Panc1 (cell line): ENCODE results near the gene PPDPF. TPM values are rescaled to one million over a fixed set of nuclear protein-coding genes. Genes with fewer than 3 reads are reported as not detected.
"Not testable (repeated sequence)": the region's sequence is repeated elsewhere in the genome, so short reads cannot be mapped to it uniquely, and the experiment has no call there.

ENCODE experiments used
- ATAC-seq: fragments of 200-7000 bp; cut with Tn5 transposase; 2 replicates; pipeline ENCODE4 v1.9.1; 2020; ENCODE audit warnings: mild to moderate bottlenecking, moderate library complexity
- BruUV-seq: library from RNA; stranded (reverse); fragments of 400-500 nt; replicated peaks from 2 replicates; lab custom pipeline; 2021; lab: Mats Ljungman, UMichigan
- CTCF ChIA-PET: fragments of 300-600 bp; sonication (Branson Sonifier 250); formaldehyde crosslinking; loops from one replicate; lab custom pipeline; 2022; ENCODE audit warnings: antibody characterized with exemption; lab: Charles Lee
- POLR2A ChIA-PET: fragments of 300-600 bp; sonication (Branson Sonifier 250); formaldehyde crosslinking; loops from one replicate; lab custom pipeline; 2022; ENCODE audit warnings: antibody characterized with exemption; lab: Charles Lee
- DNase-seq: peaks from one replicate; pipeline ENCODE4 v3.0.0-alpha.2; 2010; ENCODE audit warnings: low read depth, low spot score
- H3K27ac ChIP-seq: 2 replicates; pipeline ENCODE4 v1.5.1; 2011; ENCODE audit warnings: mild to moderate bottlenecking, low read length, inconsistent platforms
- H3K27me3 ChIP-seq: fragments of 200-500 bp; sonication (Bioruptor generic); 2 replicates; pipeline ENCODE4 v1.6.0; 2014; ENCODE audit warnings: low read length, inconsistent platforms; ENCODE audit not compliant: control insufficient read depth, insufficient read depth
- H3K36me3 ChIP-seq: fragments of 200-500 bp; sonication (Bioruptor generic); 2 replicates; pipeline ENCODE4 v1.5.1; 2014; ENCODE audit warnings: inconsistent platforms, mild to moderate bottlenecking, low read length, moderate library complexity; ENCODE audit not compliant: control insufficient read depth, insufficient read depth
- H3K4me1 ChIP-seq: 2 replicates; pipeline ENCODE4 v1.5.1; 2011; ENCODE audit warnings: inconsistent platforms, mild to moderate bottlenecking, low read length, moderate library complexity; ENCODE audit not compliant: control insufficient read depth, insufficient read depth
- H3K4me3 ChIP-seq, 2 experiments: 2 replicates each; pipeline ENCODE4 v1.5.1; 2011 to 2012; ENCODE audit warnings: low read depth in 2 of 2, low read length in 2 of 2, mild to moderate bottlenecking in 2 of 2, inconsistent platforms in 1 of 2, moderate library complexity in 1 of 2
- H3K9me3 ChIP-seq: fragments of 200-500 bp; sonication (Bioruptor generic); 2 replicates; pipeline ENCODE4 v1.5.1; 2014; ENCODE audit warnings: low read depth, mild to moderate bottlenecking, inconsistent platforms, low read length, moderate library complexity; ENCODE audit not compliant: control insufficient read depth, insufficient read depth
- CTCF ChIP-seq: fragments of 450-650 bp; IDR thresholded peaks from 2 replicates; pipeline ENCODE4 v1.5.1; 2017; ENCODE audit warnings: mild to moderate bottlenecking
- POLR2AphosphoS5 ChIP-seq: IDR thresholded peaks from 2 replicates; pipeline ENCODE4 v1.6.1; 2012; ENCODE audit warnings: mild to moderate bottlenecking, low read depth, low read length, moderate library complexity
- REST ChIP-seq, 2 experiments: IDR thresholded peaks; 2 replicates each; pipeline ENCODE4 v1.6.1; 2011 to 2012; ENCODE audit warnings: low read depth in 2 of 2, control low read depth in 1 of 2, low read length in 1 of 2, mild to moderate bottlenecking in 1 of 2, moderate library complexity in 1 of 2; ENCODE audit not compliant: insufficient read depth in 1 of 2
- SIN3A ChIP-seq: IDR thresholded peaks from 2 replicates; pipeline ENCODE4 v1.6.1; 2012; ENCODE audit warnings: low read depth, mild to moderate bottlenecking, low read length, moderate library complexity, borderline replicate concordance; ENCODE audit not compliant: insufficient read depth
- TCF7L2 ChIP-seq: IDR thresholded peaks from 2 replicates; pipeline ENCODE4 v1.6.1; 2011; ENCODE audit warnings: mild to moderate bottlenecking, low read depth, low read length, inconsistent platforms
- in situ Hi-C: cut with HindIII; loops from 2 replicates; pipeline ENCODE4 v1.10.0; 2016; ENCODE audit warnings: low sequenced_read_pairs, low pct_unique_long_range_greater_than_20kb
- intact Hi-C: fragments of 100-400 bp; cut with micrococcal nuclease; formaldehyde crosslinking; loops from one replicate; pipeline ENCODE4 v1.10.0; 2022; ENCODE audit not compliant: unreplicated experiment
- total RNA-seq: library from RNA; stranded (reverse); gene quantifications from one replicate; pipeline ENCODE4 v1.2.1, GENCODE V29; 2021; ENCODE audit not compliant: unreplicated experiment

The PPDPF gene
- total RNA-seq, 1 experiment from 2014 or later = 241 TPM

GRCh38 chr20:63557481-63557891 is 36.9 kb downstream of the PPDPF start:
- DNase-seq = no peak
- intact Hi-C loops = no loop called here

GRCh38 chr20:63558804-63559484 is 38.4 kb downstream of the PPDPF start:
- intact Hi-C loops = no loop called here
- ChIA-PET POLR2A (no interaction called here), CTCF (no interaction called here)
- H3K4me3 ChIP-seq = no peak overlapping the region
- H3K36me3 ChIP-seq = no peaks in the 10 kb centered on the region
- no peaks in the 10 kb centered on the region; the same call in 1 of the 2 replicates for H3K4me1 ChIP-seq
- ATAC-seq (no peak), DNase-seq (no peak)
- no peak overlapping the region for H3K27ac ChIP-seq
- TF ChIP-seq SIN3A (no peak), REST (IDR thresholded peaks at IDR 0.05; ENCODE audit: insufficient read depth in 1 of 2, low read depth in 2 of 2, low read length in 1 of 2) (no peak), CTCF (no peak), POLR2AphosphoS5 (no peak), TCF7L2 (no peak)
- in situ Hi-C loops = no loop called here
- no peaks in the 10 kb centered on the region for H3K9me3 ChIP-seq
- H3K27me3 ChIP-seq = no peaks in the 10 kb centered on the region
- no TSS peak for BruUV-seq

More at GRCh38 chr20:63557481-63557891, 36.9 kb downstream of the PPDPF start:
- Histone ChIP-seq H3K27me3 (no peaks in the 10 kb centered on the region), H3K4me1 (peaks cover 6% of the 10 kb centered on the region), H3K36me3 (no peaks in the 10 kb centered on the region), H3K27ac (no peak overlapping the region), H3K4me3 (no peak overlapping the region), H3K9me3 (no peaks in the 10 kb centered on the region)
- no TSS peak for BruUV-seq
- in situ Hi-C loops = no loop called here
- ChIA-PET CTCF (no interaction called here), POLR2A (no interaction called here)
- TF ChIP-seq CTCF (no peak), REST (IDR thresholded peaks at IDR 0.05; ENCODE audit: insufficient read depth in 1 of 2, low read depth in 2 of 2, low read length in 1 of 2) (no peak), SIN3A (no peak), POLR2AphosphoS5 (no peak)
- no peak for ATAC-seq

GRCh38 chr20:63559485-63560332 is 39.1 kb downstream of the PPDPF start:
- in situ Hi-C loops, H3K4me3 ChIP-seq, POLR2A ChIA-PET, BruUV-seq, intact Hi-C loops, DNase-seq, H3K9me3 ChIP-seq, H3K27me3 ChIP-seq, H3K36me3 ChIP-seq, H3K4me1 ChIP-seq, H3K27ac ChIP-seq, ATAC-seq: not testable (repeated sequence)
- CTCF ChIA-PET = interaction anchor here (0.9 kb wide), 1 partner anchor 22 kb away, joined by 3 read pairs; the partner anchor contains the start of gene PTK6
